SK-N-SH (cell line): ENCODE measurements around the gene MMP23B. TPM values are rescaled to one million over a fixed set of nuclear protein-coding genes. Genes with fewer than 3 reads are reported as not detected.

Experiments used
- CTCF ChIA-PET: fragments of 300-600, 350-600 bp; formaldehyde crosslinking; extraction: SDS; loops from one replicate; lab custom pipeline; 2021; lab: Yijun Ruan, JAX
- POLR2A ChIA-PET: fragments of 350-600 bp; sonication (Branson Sonifier 250); formaldehyde crosslinking; extraction: SDS; loops from one replicate; lab custom pipeline; 2020; ENCODE audit warnings: antibody characterized with exemption, inconsistent platforms; lab: Yijun Ruan, JAX
- DNase-seq: peaks from one replicate; pipeline ENCODE4 v3.0.0; 2012
- H2AFZ ChIP-seq: fragments of 200-600 bp; sonication (generic); 2 replicates; pipeline ENCODE4 v1.8.1; 2016; ENCODE audit warnings: antibody characterized with exemption, mild to moderate bottlenecking, low read depth
- H3F3A ChIP-seq: fragments of 200-600 bp; sonication (generic); replicated peaks from 2 replicates; pipeline ENCODE3; 2016; ENCODE audit warnings: antibody characterized with exemption, mild to moderate bottlenecking; ENCODE audit not compliant: insufficient read depth
- H3K27ac ChIP-seq, 2 experiments: fragments of 200-500 bp in 1 of 2; fragments of 200-600 bp in 1 of 2; sonication (Bioruptor generic) in 1 of 2; sonication (generic), shearing (Covaris generic) in 1 of 2; 2 replicates each; pipeline versions ENCODE4 v1.5.1 to v1.6.1; 2014 to 2016; ENCODE audit warnings: low read depth in 2 of 2, inconsistent platforms in 1 of 2, low read length in 1 of 2, mild to moderate bottlenecking in 1 of 2, mixed read lengths in 1 of 2
- H3K27me3 ChIP-seq: fragments of 200-600 bp; sonication (generic), shearing (Covaris generic); 2 replicates; pipeline ENCODE4 v1.6.1; 2016; ENCODE audit warnings: mixed run types; ENCODE audit not compliant: insufficient read depth
- H3K36me3 ChIP-seq, 2 experiments: fragments of 200-500 bp in 1 of 2; fragments of 200-600 bp in 1 of 2; sonication (Bioruptor generic) in 1 of 2; sonication (generic) in 1 of 2; replicated peaks in 1 of 2; 2 replicates each; pipeline versions ENCODE3 to v1.5.1; 2014 to 2016; ENCODE audit warnings: low read length in 1 of 2, mild to moderate bottlenecking in 1 of 2; ENCODE audit not compliant: insufficient read depth in 2 of 2, control insufficient read depth in 1 of 2
- H3K4me1 ChIP-seq, 2 experiments: fragments of 200-500 bp in 1 of 2; fragments of 200-600 bp in 1 of 2; sonication (Bioruptor generic) in 1 of 2; sonication (generic), shearing (Covaris generic) in 1 of 2; 2 replicates each; pipeline versions ENCODE4 v1.5.1 to v1.6.1; 2014 to 2016; ENCODE audit warnings: low read depth in 1 of 2, low read length in 1 of 2, mixed run types in 1 of 2; ENCODE audit not compliant: insufficient read depth in 2 of 2, control insufficient read depth in 1 of 2
- H3K4me2 ChIP-seq: fragments of 200-600 bp; sonication (generic), shearing (Covaris generic); 2 replicates; pipeline ENCODE4 v1.6.1; 2017; ENCODE audit warnings: mixed run types
- H3K4me3 ChIP-seq, 2 experiments: fragments of 200-500 bp in 1 of 2; fragments of 200-600 bp in 1 of 2; sonication (Bioruptor generic) in 1 of 2; sonication (generic), shearing (Covaris generic) in 1 of 2; 2 replicates each; pipeline versions ENCODE4 v1.5.1 to v1.8.1; 2014 to 2016; ENCODE audit warnings: low read depth in 2 of 2, inconsistent platforms in 1 of 2, low read length in 1 of 2, mild to moderate bottlenecking in 1 of 2, mixed read lengths in 1 of 2, moderate library complexity in 1 of 2
- H3K79me2 ChIP-seq: fragments of 200-600 bp; sonication (generic); 2 replicates; pipeline ENCODE4 v1.8.1; 2017; ENCODE audit warnings: mild to moderate bottlenecking; ENCODE audit not compliant: insufficient read depth
- H3K9ac ChIP-seq: fragments of 200-600 bp; sonication (generic); 2 replicates; pipeline ENCODE4 v1.6.1; 2017; ENCODE audit warnings: mixed run types
- H3K9me2 ChIP-seq: fragments of 200-600 bp; sonication (generic); 2 replicates; pipeline ENCODE4 v1.6.1; 2017; ENCODE audit warnings: mixed run types
- H3K9me3 ChIP-seq: fragments of 200-600 bp; sonication (generic); 2 replicates; pipeline ENCODE4 v1.6.1; 2017; ENCODE audit warnings: mixed run types, mild to moderate bottlenecking, moderate library complexity
- H4K20me1 ChIP-seq: fragments of 200-600 bp; sonication (generic); 2 replicates; pipeline ENCODE4 v1.6.1; 2017; ENCODE audit warnings: mild to moderate bottlenecking, mixed run types; ENCODE audit not compliant: insufficient read depth
- FOXM1 ChIP-seq: IDR thresholded peaks from 2 replicates; pipeline ENCODE4 v1.4.0; 2012; ENCODE audit warnings: low read depth, mild to moderate bottlenecking
- RCOR1 ChIP-seq: fragments of 150-350 bp; IDR thresholded peaks from 2 replicates; pipeline ENCODE4 v1.6.1; 2017; ENCODE audit warnings: antibody characterized with exemption, low read length
- RFX5 ChIP-seq: IDR thresholded peaks from 2 replicates; pipeline ENCODE4 v1.6.1; 2012; ENCODE audit warnings: mild to moderate bottlenecking, improper control_type of control experiment, low read length
- SIN3A ChIP-seq: IDR thresholded peaks from 2 replicates; pipeline ENCODE4 v1.6.1; 2012; ENCODE audit warnings: low read depth, mild to moderate bottlenecking, low read length, moderate library complexity, borderline replicate concordance
- TAF1 ChIP-seq: IDR thresholded peaks from 2 replicates; pipeline ENCODE4 v1.6.1; 2012; ENCODE audit warnings: low read depth, mild to moderate bottlenecking, low read length, moderate library complexity, borderline replicate concordance
- TCF12 ChIP-seq: IDR thresholded peaks from 2 replicates; pipeline ENCODE4 v1.4.0; 2012
- WGBS: methylation state at CpG from one replicate; pipeline ENCODE4 v1.1.6; 2017; ENCODE audit warnings: low lambda C conversion rate; 5-methylcytosine and 5-hydroxymethylcytosine counted together
- polyA plus RNA-seq, 3 experiments: library from polyadenylated mRNA; depleted of rRNA; stranded (reverse); fragments of >200 nt; gene quantifications; 2 replicates each; pipeline ENCODE4 v1.2.3, GENCODE V29; 2012
- TF ChIP-seq, protein P1 (sequence below): fragments of 200-600 bp; sonication (generic); IDR thresholded peaks from 2 replicates; pipeline ENCODE4 v1.6.1; 2017; ENCODE audit warnings: antibody characterized with exemption, mild to moderate bottlenecking, moderate library complexity

Gene MMP23B
- polyA plus RNA-seq, 1 of the 3 experiments (the other 2 are of a cell fraction), result 1.2 TPM

DNA sequence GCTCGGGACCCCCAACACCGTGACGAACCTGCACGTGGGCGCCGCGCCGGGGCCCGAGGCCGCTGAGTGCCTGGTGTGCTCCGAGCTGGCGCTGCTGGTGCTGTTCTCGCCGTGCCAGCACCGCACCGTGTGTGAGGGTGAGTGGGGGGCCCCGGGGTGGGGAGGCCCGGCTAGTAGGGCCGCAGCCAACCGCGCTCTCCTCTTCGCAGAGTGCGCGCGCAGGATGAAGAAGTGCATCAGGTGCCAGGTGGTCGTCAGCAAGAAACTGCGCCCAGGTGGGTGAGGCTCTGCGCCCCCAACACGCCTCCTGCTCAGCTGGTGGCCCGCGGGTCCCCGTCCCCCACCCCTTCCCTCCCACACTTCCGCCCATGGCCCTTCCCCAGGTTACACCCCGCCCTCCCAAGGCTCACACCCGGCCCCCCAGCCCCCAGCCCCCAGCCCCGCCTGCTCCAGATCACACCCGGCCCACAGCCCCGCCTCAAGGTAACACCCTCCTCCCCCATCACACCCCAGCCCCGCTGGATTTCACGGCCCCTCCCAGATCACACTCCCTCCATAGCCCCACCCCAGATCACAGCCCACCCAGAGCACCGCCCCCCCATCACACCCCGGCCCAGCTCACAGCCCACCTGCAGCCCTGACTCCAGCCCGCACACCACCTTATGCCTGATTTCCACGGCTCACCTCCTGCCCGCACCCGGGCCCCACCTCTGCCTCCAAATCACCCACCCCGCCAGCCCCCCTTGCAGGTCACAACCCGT is 2.4 kb upstream of the MMP23B start:
- peak; percentile 42 for DNase-seq
- Histone ChIP-seq H3K27me3 (no peaks in the 10 kb centered on the region), H3K9ac (no peak overlapping the region), H3F3A (no peaks in the 10 kb centered on the region), H3K4me1 (no peaks in the 10 kb centered on the region; a peak in 1 of 4 replicates), H3K4me2 (no peak overlapping the region), H3K4me3 (no peak overlapping the region), H3K9me2 (no peaks in the 10 kb centered on the region), H3K36me3 (peaks cover 0 to 3% of the 10 kb centered on the region in 2 experiments), H3K27ac (no peak overlapping the region), H2AFZ (no peak overlapping the region), H4K20me1 (no peaks in the 10 kb centered on the region), H3K9me3 (no peaks in the 10 kb centered on the region), H3K79me2 (no peaks in the 10 kb centered on the region)
- WGBS, result 97% methylated on average over 31 of the region's 48 CpGs
- ChIA-PET POLR2A (no interaction called here), CTCF (interaction anchor here (1.7 kb wide), 1 partner anchor 10 kb away, joined by 4 read pairs; no protein-coding TSS in a partner anchor)
- TF ChIP-seq, protein P1, sequence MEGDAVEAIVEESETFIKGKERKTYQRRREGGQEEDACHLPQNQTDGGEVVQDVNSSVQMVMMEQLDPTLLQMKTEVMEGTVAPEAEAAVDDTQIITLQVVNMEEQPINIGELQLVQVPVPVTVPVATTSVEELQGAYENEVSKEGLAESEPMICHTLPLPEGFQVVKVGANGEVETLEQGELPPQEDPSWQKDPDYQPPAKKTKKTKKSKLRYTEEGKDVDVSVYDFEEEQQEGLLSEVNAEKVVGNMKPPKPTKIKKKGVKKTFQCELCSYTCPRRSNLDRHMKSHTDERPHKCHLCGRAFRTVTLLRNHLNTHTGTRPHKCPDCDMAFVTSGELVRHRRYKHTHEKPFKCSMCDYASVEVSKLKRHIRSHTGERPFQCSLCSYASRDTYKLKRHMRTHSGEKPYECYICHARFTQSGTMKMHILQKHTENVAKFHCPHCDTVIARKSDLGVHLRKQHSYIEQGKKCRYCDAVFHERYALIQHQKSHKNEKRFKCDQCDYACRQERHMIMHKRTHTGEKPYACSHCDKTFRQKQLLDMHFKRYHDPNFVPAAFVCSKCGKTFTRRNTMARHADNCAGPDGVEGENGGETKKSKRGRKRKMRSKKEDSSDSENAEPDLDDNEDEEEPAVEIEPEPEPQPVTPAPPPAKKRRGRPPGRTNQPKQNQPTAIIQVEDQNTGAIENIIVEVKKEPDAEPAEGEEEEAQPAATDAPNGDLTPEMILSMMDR, result no peak
- TF ChIP-seq RCOR1 (no peak), TAF1 (no peak), TCF12 (no peak), SIN3A (no peak), RFX5 (no peak)

DNA sequence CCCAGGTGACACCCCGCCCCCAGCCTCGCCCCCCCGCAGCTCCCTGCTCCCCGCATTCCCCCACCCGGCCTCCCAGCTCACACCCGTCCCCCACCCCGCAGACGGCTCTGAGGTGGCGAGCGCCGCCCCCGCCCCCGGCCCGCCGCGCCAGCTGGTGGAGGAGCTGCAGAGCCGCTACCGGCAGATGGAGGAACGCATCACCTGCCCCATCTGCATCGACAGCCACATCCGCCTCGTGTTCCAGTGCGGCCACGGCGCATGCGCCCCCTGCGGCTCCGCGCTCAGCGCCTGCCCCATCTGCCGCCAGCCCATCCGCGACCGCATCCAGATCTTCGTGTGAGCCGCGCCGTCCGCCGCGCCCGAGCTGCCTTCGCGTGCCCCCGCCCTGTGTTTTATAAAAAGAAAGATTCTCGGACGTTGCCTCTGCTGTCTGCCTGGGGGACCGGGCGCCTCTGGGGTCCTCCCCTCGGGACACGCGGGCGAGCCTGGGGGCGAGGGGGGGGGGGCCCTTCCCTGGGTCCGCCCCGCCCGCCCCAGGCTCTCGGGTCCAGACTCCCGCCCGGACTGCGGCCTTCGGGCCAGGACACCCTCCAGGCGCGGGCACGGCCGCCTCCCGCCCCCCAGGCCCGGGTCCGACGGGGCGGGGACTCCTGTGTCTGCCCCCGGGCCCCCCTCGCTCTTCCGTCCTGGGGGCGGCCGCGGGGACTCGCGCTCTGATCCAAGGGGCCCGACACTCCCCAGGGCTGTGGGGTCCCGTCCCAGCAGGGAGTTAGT is 1.6 kb upstream of the MMP23B start:
- Histone ChIP-seq H4K20me1 (no peaks in the 10 kb centered on the region), H3K79me2 (no peaks in the 10 kb centered on the region), H3K4me2 (no peak overlapping the region), H3K4me3 (no peak overlapping the region), H3K27me3 (no peaks in the 10 kb centered on the region), H3K36me3 (peaks cover 0 to 3% of the 10 kb centered on the region in 2 experiments), H2AFZ (no peak overlapping the region), H3K27ac (no peak overlapping the region), H3K4me1 (no peaks in the 10 kb centered on the region; a peak in 1 of 4 replicates), H3K9me2 (no peaks in the 10 kb centered on the region), H3F3A (no peaks in the 10 kb centered on the region), H3K9me3 (no peaks in the 10 kb centered on the region), H3K9ac (no peak overlapping the region)
- WGBS, result 89% methylated on average over 58 of the region's 81 CpGs
- ChIA-PET CTCF (interaction anchor here (1.7 kb wide), 1 partner anchor 11 kb away, joined by 4 read pairs; no protein-coding TSS in a partner anchor), POLR2A (no interaction called here)
- peak; percentile 57 for DNase-seq
- TF ChIP-seq FOXM1, result no peak
